GM12878 (cell line): ENCODE measurements around the gene SIGLEC10. TPM values are rescaled to one million over a fixed set of nuclear protein-coding genes. Genes with fewer than 3 reads are reported as not detected.
A peak's percentile ranks its signal among the peaks of the same experiment; 100 is the strongest.

Experiments
- ATAC-seq: fragments of 200-7000 bp; cut with Tn5 transposase; 3 replicates; pipeline ENCODE4 v1.9.1; 2020; ENCODE audit warnings: mild to moderate bottlenecking, moderate library complexity
- BruUV-seq: library from RNA; stranded (reverse); fragments of 400-500 nt; replicated peaks from 2 replicates; lab custom pipeline; 2021; lab: Mats Ljungman, UMichigan
- CTCF ChIA-PET: fragments of 300-600 bp; sonication (Branson Sonifier 250); formaldehyde crosslinking; extraction: SDS; loops from one replicate; lab custom pipeline; 2021; ENCODE audit warnings: inconsistent platforms; lab: Yijun Ruan, JAX
- POLR2A ChIA-PET: fragments of 350-600 bp; formaldehyde crosslinking; extraction: SDS; loops from one replicate; lab custom pipeline; 2021; ENCODE audit warnings: inconsistent platforms; lab: Charles Lee
- RAD21 ChIA-PET: fragments of 300-600 bp; sonication (Branson Sonifier 250); formaldehyde crosslinking; loops from one replicate; lab custom pipeline; 2023; ENCODE audit warnings: antibody characterized with exemption; ENCODE audit not compliant: unreplicated experiment; lab: Charles Lee
- SMC1A ChIA-PET: fragments of 300-600 bp; sonication (Branson Sonifier 250); formaldehyde crosslinking; loops from one replicate; lab custom pipeline; 2023; ENCODE audit not compliant: unreplicated experiment, uncharacterized antibody; lab: Charles Lee
- DNase-seq: peaks from one replicate; pipeline ENCODE4 v3.0.0-alpha.2; 2011; ENCODE audit warnings: low read depth, low spot score
- FAIRE-seq: peaks from 3 replicates; lab custom pipeline; 2011; peaks lifted over from hg19 to GRCh38; lab: Jason Lieb, UNC
- H2AFZ ChIP-seq: 2 replicates; pipeline ENCODE4 v1.6.0; 2011; ENCODE audit warnings: low read depth, low read length, control low read depth; ENCODE audit not compliant: control insufficient read depth
- H3K27ac ChIP-seq: 2 replicates; pipeline ENCODE4 v1.5.1; 2011; ENCODE audit warnings: control low read depth; ENCODE audit not compliant: control insufficient read depth, insufficient read depth
- H3K27me3 ChIP-seq, 2 experiments: replicated peaks in 1 of 2; 2 replicates each; pipeline versions ENCODE4 v1.6.0 to v1.6.1; 2011; ENCODE audit warnings: low read length in 1 of 2; ENCODE audit not compliant: control insufficient read depth in 2 of 2, insufficient read depth in 2 of 2
- H3K36me3 ChIP-seq, 2 experiments: 2 replicates each; pipeline ENCODE4 v1.5.1; 2011; ENCODE audit warnings: low read length in 1 of 2; ENCODE audit not compliant: control insufficient read depth in 2 of 2, insufficient read depth in 2 of 2
- H3K4me1 ChIP-seq: 2 replicates; pipeline ENCODE4 v1.6.1; 2011; ENCODE audit warnings: mild to moderate bottlenecking, low read length, moderate library complexity, mixed read lengths; ENCODE audit not compliant: control insufficient read depth, insufficient read depth
- H3K4me2 ChIP-seq: 2 replicates; pipeline ENCODE4 v1.6.0; 2011; ENCODE audit warnings: control low read depth; ENCODE audit not compliant: control insufficient read depth, insufficient read depth
- H3K4me3 ChIP-seq: fragments of 200-600 bp; sonication (generic); 2 replicates; pipeline ENCODE4 v1.5.1; 2016
- H3K79me2 ChIP-seq: 2 replicates; pipeline ENCODE4 v1.6.0; 2011; ENCODE audit warnings: low read length; ENCODE audit not compliant: control insufficient read depth, insufficient read depth
- H3K9ac ChIP-seq: 2 replicates; pipeline ENCODE4 v1.8.0; 2011; ENCODE audit warnings: low read length, control low read depth, mixed read lengths; ENCODE audit not compliant: control insufficient read depth, insufficient read depth
- H3K9me3 ChIP-seq: replicated peaks from 3 replicates; pipeline ENCODE4 v1.5.1; 2011; ENCODE audit warnings: mild to moderate bottlenecking, low read length; ENCODE audit not compliant: control insufficient read depth, insufficient read depth
- H4K20me1 ChIP-seq: 2 replicates; pipeline ENCODE4 v1.6.0; 2011; ENCODE audit not compliant: control insufficient read depth, insufficient read depth
- BCL11A ChIP-seq: IDR thresholded peaks from 2 replicates; pipeline ENCODE4 v1.6.1; 2011; ENCODE audit warnings: low read depth, low read length
- CTCF ChIP-seq, 3 experiments: IDR thresholded peaks in 2 of 3; conservative IDR thresholded peaks in 1 of 3; 2 replicates each; pipeline ENCODE4 v1.5.1; 2011; ENCODE audit warnings: low read depth in 3 of 3, low read length in 3 of 3, mild to moderate bottlenecking in 3 of 3, control low read depth in 2 of 3, moderate library complexity in 2 of 3, inconsistent platforms in 1 of 3, mixed read lengths in 1 of 3; ENCODE audit not compliant: control insufficient read depth in 2 of 3, insufficient read depth in 1 of 3; ENCODE audit errors: extremely low read depth in 1 of 3
- DPF2 ChIP-seq: fragments of 450-650 bp; IDR thresholded peaks from 2 replicates; pipeline ENCODE4 v1.6.1; 2017; ENCODE audit warnings: mild to moderate bottlenecking
- ETV6 ChIP-seq, 2 experiments: fragments of 450-650 bp in 1 of 2; IDR thresholded peaks in 1 of 2; conservative IDR thresholded peaks in 1 of 2; 2 replicates each; pipeline ENCODE4 v1.6.1; 2014; ENCODE audit warnings: antibody characterized with exemption in 1 of 2, borderline replicate concordance in 1 of 2, low read depth in 1 of 2, mild to moderate bottlenecking in 1 of 2, moderate library complexity in 1 of 2
- FOS ChIP-seq: IDR thresholded peaks from 3 replicates; pipeline ENCODE4 v1.6.1; 2011; ENCODE audit warnings: borderline replicate concordance; ENCODE audit not compliant: insufficient read length; ENCODE audit errors: extremely low read depth
- IKZF1 ChIP-seq: fragments of 450-650 bp; conservative IDR thresholded peaks from 2 replicates; pipeline ENCODE4 v1.6.1; 2017; ENCODE audit warnings: antibody characterized with exemption, mild to moderate bottlenecking
- IRF4 ChIP-seq: IDR thresholded peaks from 2 replicates; pipeline ENCODE4 v1.6.1; 2011; ENCODE audit warnings: low read depth, low read length
- LARP7 ChIP-seq: fragments of 450-650 bp; IDR thresholded peaks from 2 replicates; pipeline ENCODE4 v1.6.1; 2017; ENCODE audit warnings: mild to moderate bottlenecking
- NR2C1 ChIP-seq: fragments of 450-650 bp; IDR thresholded peaks from 2 replicates; pipeline ENCODE4 v1.6.1; 2017; ENCODE audit warnings: antibody characterized with exemption, mild to moderate bottlenecking, moderate library complexity
- PRDM15 ChIP-seq: fragments of 450-650 bp; formaldehyde crosslinking; IDR thresholded peaks from 2 replicates; pipeline ENCODE4 v1.4.0; 2020; ENCODE audit warnings: mild to moderate bottlenecking, moderate library complexity
- SREBF1 ChIP-seq: IDR thresholded peaks from 2 replicates; pipeline ENCODE4 v1.6.1; 2012; ENCODE audit warnings: mild to moderate bottlenecking, low read length
- YY1 ChIP-seq: IDR thresholded peaks from 2 replicates; pipeline ENCODE4 v1.6.1; 2011; ENCODE audit warnings: low read depth, mild to moderate bottlenecking, low read length
- ZBTB4 ChIP-seq: fragments of 450-650 bp; formaldehyde crosslinking; IDR thresholded peaks from 2 replicates; pipeline ENCODE4 v1.4.0; 2022; ENCODE audit warnings: mild to moderate bottlenecking, moderate library complexity
- WGBS: methylation state at CpG from one replicate; pipeline ENCODE4 v1.1.6; 2016; ENCODE audit warnings: low lambda C conversion rate; ENCODE audit not compliant: insufficient replicate concordance, insufficient coverage; ENCODE audit errors: missing lambda C conversion rate; 5-methylcytosine and 5-hydroxymethylcytosine counted together
- in situ Hi-C: fragments of 300-500 bp; cut with MboI; formaldehyde crosslinking; loops from 9 replicates; pipeline ENCODE4 v1.14.3; 2018; ENCODE audit warnings: mixed read lengths
- intact Hi-C: fragments of 100-400 bp; cut with micrococcal nuclease; formaldehyde crosslinking; loops from one replicate; pipeline ENCODE4 v1.14.2; 2022; ENCODE audit not compliant: unreplicated experiment
- polyA plus RNA-seq, 11 experiments: library from polyadenylated mRNA; depleted of rRNA in 4 of 11; unstranded in 6 of 11; stranded (reverse) in 5 of 11; fragments of >200 nt; fragmentation: Nextera tagmentation in 4 of 11; fragmentation: Illumina TruSeq in 1 of 11; extraction: Ambion mirVana in 4 of 11; extraction: Trizol in 1 of 11; gene quantifications; 1 replicate in 1 of 11; 2 replicates in 10 of 11; pipeline versions ENCODE4 v1.2.1 to v1.2.3, GENCODE V29; 2011 to 2016; ENCODE audit warnings: inconsistent platforms in 2 of 11, missing spikeins in 2 of 11, low read depth in 1 of 11
- total RNA-seq, 4 experiments: library from RNA; depleted of rRNA in 3 of 4; stranded (reverse); fragments of >200 nt in 3 of 4; fragmentation: Illumina TruSeq in 1 of 4; extraction: Trizol in 1 of 4; gene quantifications; 2 replicates each; pipeline versions ENCODE4 v1.2.1 to v1.2.3, GENCODE V29; 2013 to 2021

Gene SIGLEC10
- total and polyA plus RNA-seq, 10 of the 15 experiments (the other 5 are each of a cell fraction or from before 2014, with no cell fraction given) = 2.3 to 16.8 (median 7.8) TPM

DNA sequence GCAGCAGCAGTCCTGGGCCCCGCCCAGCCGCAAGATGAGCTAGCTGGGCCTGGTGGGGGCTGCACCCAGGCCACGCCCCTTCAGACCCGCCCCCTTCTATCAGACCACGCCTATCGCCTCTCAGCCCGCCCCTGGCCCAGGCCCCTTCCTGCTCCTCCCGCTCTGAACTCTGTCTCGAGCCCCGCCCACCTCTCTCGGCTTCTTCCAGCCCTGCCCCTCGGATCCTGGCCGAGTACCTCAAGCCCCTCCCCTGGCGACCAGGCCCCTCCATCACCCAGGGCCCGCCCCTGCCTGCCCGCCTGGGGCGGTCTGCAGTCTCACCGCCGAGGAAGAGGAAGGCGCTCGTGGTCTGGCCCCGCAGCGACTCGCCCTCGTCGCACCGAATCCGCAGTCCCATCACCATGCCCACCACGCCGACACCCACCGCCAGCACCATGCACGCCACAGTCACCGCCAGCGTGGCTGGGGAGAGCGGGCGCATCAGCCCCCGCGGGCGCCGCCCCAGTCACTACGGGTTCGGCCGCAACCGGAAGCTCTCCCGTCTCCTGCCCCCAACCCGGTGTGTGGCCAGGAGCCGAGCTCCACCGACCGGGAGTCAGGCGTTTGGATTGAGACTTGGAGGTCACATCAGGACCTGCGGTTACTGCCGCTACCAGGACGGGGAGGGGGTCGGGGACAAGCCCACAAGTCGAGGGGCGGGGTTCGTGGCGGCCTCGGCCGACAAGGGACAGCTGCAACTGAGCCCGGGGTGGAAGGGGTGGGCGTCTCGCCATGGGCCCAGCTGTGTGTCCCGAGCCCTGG, 49.7 kb downstream of the SIGLEC10 start:
- H3K36me3 ChIP-seq = no peaks in the 10 kb centered on the region
- H2AFZ ChIP-seq = peak overlapping the region; percentile 85
- in situ Hi-C loops (loop anchor here (10.0 to 25.0 kb wide), 2 partner anchors 553 to 1030 kb away; partner anchors contain the start of gene KCNC3), intact Hi-C loops (loop anchor here (1.0 to 2.0 kb wide), 2 partner anchors 27 to 29 kb away; no protein-coding TSS in a partner anchor)
- H3K9ac ChIP-seq = peak overlapping the region; percentile 80
- 1% methylated on average over 53 of the region's 64 CpGs for WGBS
- H3K4me3 ChIP-seq = peak overlapping the region; percentile 82
- ATAC-seq = peak; percentile 88
- no peaks in the 10 kb centered on the region for H3K9me3 ChIP-seq
- ChIA-PET POLR2A (interaction anchor here (1.0 to 2.8 kb wide), 9 partner anchors 9 to 74 kb away, joined by 3 to 64 read pairs (median 7); partner anchors contain the start of genes C19orf84 and SIGLEC10), SMC1A (interaction anchor here (0.6 to 1.9 kb wide), 5 partner anchors 8 to 50 kb away, joined by 3 to 10 read pairs (median 5); partner anchors contain the start of gene SIGLEC10), RAD21 (interaction anchor here (0.5 to 2.3 kb wide), 7 partner anchors 8 to 49 kb away, joined by 3 to 34 read pairs (median 6); partner anchors contain the start of gene SIGLEC10), CTCF (interaction anchor here (0.6 to 2.4 kb wide), 8 partner anchors 8 to 73 kb away, joined by 3 to 12 read pairs (median 4); no protein-coding TSS in a partner anchor)
- no peaks in the 10 kb centered on the region for H3K27me3 ChIP-seq
- H3K27ac ChIP-seq = peak overlapping the region; percentile 56
- TSS peak; percentile 91 for BruUV-seq
- peak; percentile 95 for FAIRE-seq
- no peaks in the 10 kb centered on the region for H4K20me1 ChIP-seq
- H3K4me1 ChIP-seq = peaks cover 24% of the 10 kb centered on the region
- DNase-seq = peak; percentile 96
- peaks cover 18% of the 10 kb centered on the region for H3K79me2 ChIP-seq
- peak overlapping the region; percentile 89 for H3K4me2 ChIP-seq
- 0 out of 2 replicates have a peak, but pooled peaks have one; percentile 21 for TF ChIP-seq YY1
- TF ChIP-seq NR2C1 = no peak
- TF ChIP-seq ZBTB4 (CRISPR knock-in tag) = no peak
- TF ChIP-seq PRDM15 (CRISPR knock-in tag) = no peak
- TF ChIP-seq FOS = no peak
- TF ChIP-seq BCL11A = no peak
- TF ChIP-seq LARP7 = peak; percentile 64
- TF ChIP-seq IRF4 = no peak
- TF ChIP-seq DPF2 = peak; percentile 80
- TF ChIP-seq ETV6 (conservative IDR thresholded peaks at IDR 0.05 in 1 of 2, IDR thresholded peaks at IDR 0.05 in 1 of 2; ENCODE audit: borderline replicate concordance in 1 of 2, low read depth in 1 of 2) = no peak
- TF ChIP-seq SREBF1 = no peak
- TF ChIP-seq CTCF (IDR thresholded peaks at IDR 0.05 in 2 of 3, conservative IDR thresholded peaks at IDR 0.05 in 1 of 3; ENCODE audit: control insufficient read depth in 2 of 3, extremely low read depth in 1 of 3, insufficient read depth in 1 of 3, low read depth in 3 of 3, low read length in 3 of 3) = no peak
- peak; percentile 75 for TF ChIP-seq IKZF1
